Middle frontal gyrus (tissue), 1 donor: ENCODE results near the gene MXD4.

Experiments used
- DNase-seq: peaks from one replicate; pipeline ENCODE4 v3.0.0-alpha.2; 2015; ENCODE audit warnings: low spot score; ENCODE audit errors: extremely low spot score

The MXD4 gene

GRCh38 chr4:2261853-2262144, at the start of gene MXD4:
MXD4 (minus strand) TSS chr4:2262109; CDS start chr4:2261980, 129 bp downstream.
- no peak for DNase-seq

GRCh38 chr4:2306773-2307410, 45.0 kb upstream of the MXD4 start:
- no peak for DNase-seq

GRCh38 chr4:2305766-2306501, 44.0 kb upstream of the MXD4 start:
- no peak for DNase-seq

- DNase-seq = no peak
Observed at GRCh38 chr4:2304877-2305561, 43.1 kb upstream of the MXD4 start.

- DNase-seq = no peak
Observed at GRCh38 chr4:2304321-2304876, 42.5 kb upstream of the MXD4 start.

- no peak for DNase-seq
Observed at GRCh38 chr4:2303686-2304320, 41.9 kb upstream of the MXD4 start.

GRCh38 chr4:2303121-2303685, 41.3 kb upstream of the MXD4 start:
- DNase-seq = no peak

GRCh38 chr4:2302387-2303119, 40.6 kb upstream of the MXD4 start:
- no peak for DNase-seq

GRCh38 chr4:2301806-2302205, 39.9 kb upstream of the MXD4 start:
- DNase-seq = no peak

- DNase-seq = no peak
Observed at GRCh38 chr4:2301225-2301642, 39.3 kb upstream of the MXD4 start.

- DNase-seq = no peak
Observed at GRCh38 chr4:2300431-2301224, 38.7 kb upstream of the MXD4 start.

GRCh38 chr4:2299794-2300193, 37.9 kb upstream of the MXD4 start:
- no peak for DNase-seq

- DNase-seq = no peak
Observed at GRCh38 chr4:2298532-2298991, 36.7 kb upstream of the MXD4 start.

GRCh38 chr4:2297606-2298531, 36.0 kb upstream of the MXD4 start:
- no peak for DNase-seq

GRCh38 chr4:2296631-2297601, 35.0 kb upstream of the MXD4 start:
- no peak for DNase-seq

- no peak for DNase-seq
Observed at GRCh38 chr4:2295900-2296442, 34.1 kb upstream of the MXD4 start.

- DNase-seq = no peak
Observed at GRCh38 chr4:2295500-2295899, 33.6 kb upstream of the MXD4 start.
